ENCODE data around the gene INSIG2.

- TF ChIP-seq CTCF (IDR thresholded peaks at IDR 0.05) (no peak), EP300 (IDR thresholded peaks at IDR 0.05) (no peak), POLR2A (IDR thresholded peaks at IDR 0.05) (no peak)
Observed at GRCh38 chr2:118102433-118103082, 14.3 kb downstream of the INSIG2 start.

Data from tibial nerve (tissue), 4 donors.